Large intestine (tissue), 3 donors: ENCODE results near the gene ABCF3. TPM values are rescaled to one million over a fixed set of nuclear protein-coding genes. Genes with fewer than 3 reads are reported as not detected.
A peak's percentile ranks its signal among the peaks of the same experiment; 100 is the strongest.

Experiments
- DNase-seq, 2 donors: peaks; one replicate each; pipeline versions ENCODE4 v3.0.0 to v3.0.0-alpha.2; 2013
- H3K27ac ChIP-seq: one replicate; pipeline ENCODE4 v1.5.1; 2013; ENCODE audit warnings: low read length
- H3K27me3 ChIP-seq: 2 replicates; pipeline ENCODE4 v1.6.1; 2013; ENCODE audit warnings: low read length; ENCODE audit not compliant: control insufficient read depth, insufficient read depth
- H3K36me3 ChIP-seq: 2 replicates; pipeline ENCODE4 v1.6.1; 2013; ENCODE audit warnings: low read length; ENCODE audit not compliant: control insufficient read depth, insufficient read depth
- H3K4me1 ChIP-seq: one replicate; pipeline ENCODE4 v1.6.1; 2013; ENCODE audit warnings: low read length; ENCODE audit not compliant: control insufficient read depth, insufficient read depth
- H3K4me3 ChIP-seq: one replicate; pipeline ENCODE4 v1.5.1; 2013; ENCODE audit warnings: low read length
- H3K9me3 ChIP-seq: one replicate; pipeline ENCODE4 v1.6.1; 2013; ENCODE audit warnings: mild to moderate bottlenecking, low read depth, low read length, moderate library complexity; ENCODE audit not compliant: control insufficient read depth
- WGBS: methylation state at CpG from one replicate; pipeline ENCODE4 v1.1.5; 2013; ENCODE audit warnings: low lambda C conversion rate; ENCODE audit not compliant: insufficient coverage; 5-methylcytosine and 5-hydroxymethylcytosine counted together
- polyA plus RNA-seq: library from polyadenylated mRNA; unstranded; fragments of 120-200 nt; gene quantifications from one replicate; pipeline ENCODE4 v1.2.1, GENCODE V29; 2013

The ABCF3 gene
- polyA plus RNA-seq, 1 donor, result 72.3 TPM

- Histone ChIP-seq H3K4me3 (peak overlapping the region; percentile 94), H3K36me3 (peaks cover 71% of the 10 kb centered on the region)
- WGBS, result no CpG with 5 or more reads among the region's 55 CpGs
These were observed 377 bp upstream of the ABCF3 start for GRCh38 chr3:184185461-184186183.

GRCh38 chr3:184186902-184187207 lies 856 bp downstream of the ABCF3 start:
- Histone ChIP-seq H3K4me3 (peak overlapping the region; percentile 94), H3K9me3 (no peaks in the 10 kb centered on the region), H3K4me1 (peaks cover 14% of the 10 kb centered on the region), H3K36me3 (peaks cover 69% of the 10 kb centered on the region), H3K27ac (peak overlapping the region; percentile 91), H3K27me3 (no peaks in the 10 kb centered on the region)
- no CpG with 5 or more reads among the region's 3 CpGs for WGBS
- DNase-seq, result no peak

More at GRCh38 chr3:184185461-184186183, 377 bp upstream of the ABCF3 start:
- no peaks in the 10 kb centered on the region for H3K27me3 ChIP-seq
- peaks cover 14% of the 10 kb centered on the region for H3K4me1 ChIP-seq
- H3K9me3 ChIP-seq, result no peaks in the 10 kb centered on the region
- peak overlapping the region; percentile 91 for H3K27ac ChIP-seq
- DNase-seq, result peak; percentile 100

GRCh38 chr3:184188080-184188479 lies 2.1 kb downstream of the ABCF3 start:
- H3K4me3 ChIP-seq, result no peak overlapping the region
- H3K36me3 ChIP-seq, result peaks cover 70% of the 10 kb centered on the region
- H3K27ac ChIP-seq, result no peak overlapping the region
- H3K27me3 ChIP-seq, result no peaks in the 10 kb centered on the region
- no peak for DNase-seq
- no CpG with 5 or more reads among the region's 17 CpGs for WGBS
- no peaks in the 10 kb centered on the region for H3K9me3 ChIP-seq
- peaks cover 14% of the 10 kb centered on the region for H3K4me1 ChIP-seq

DNA sequence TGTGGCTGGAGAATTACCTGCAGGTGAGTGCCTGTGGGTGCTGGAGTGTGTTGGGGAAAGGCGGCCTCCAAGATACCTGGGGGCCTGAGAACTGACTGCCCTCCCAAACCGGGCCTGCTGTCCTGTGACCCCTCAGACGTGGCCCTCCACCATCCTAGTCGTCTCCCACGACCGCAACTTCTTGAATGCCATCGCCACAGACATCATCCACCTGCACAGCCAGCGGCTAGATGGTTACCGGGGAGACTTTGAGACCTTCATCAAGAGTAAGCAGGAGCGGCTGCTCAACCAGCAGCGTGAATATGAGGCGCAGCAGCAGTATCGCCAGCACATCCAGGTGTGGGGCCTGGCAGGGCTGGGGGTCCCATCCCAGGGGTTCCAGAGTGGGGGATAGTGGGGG lies 3.4 kb downstream of the ABCF3 start:
- Histone ChIP-seq H3K36me3 (peaks cover 70% of the 10 kb centered on the region), H3K27me3 (no peaks in the 10 kb centered on the region)
- WGBS, result no CpG with 5 or more reads among the region's 13 CpGs

GRCh38 chr3:184192889-184193288 lies 6.9 kb downstream of the ABCF3 start:
- no peak overlapping the region for H3K4me3 ChIP-seq
- H3K27me3 ChIP-seq, result no peaks in the 10 kb centered on the region
- H3K9me3 ChIP-seq, result no peaks in the 10 kb centered on the region
- peaks cover 73% of the 10 kb centered on the region for H3K36me3 ChIP-seq
- H3K4me1 ChIP-seq, result peaks cover 2% of the 10 kb centered on the region
- no peak overlapping the region for H3K27ac ChIP-seq
- WGBS, result no CpG with 5 or more reads among the region's 10 CpGs
- no peak for DNase-seq

More for the DNA sequence above, 3.4 kb downstream of the ABCF3 start:
- Histone ChIP-seq H3K4me1 (peaks cover 14% of the 10 kb centered on the region), H3K4me3 (no peak overlapping the region), H3K27ac (no peak overlapping the region), H3K9me3 (no peaks in the 10 kb centered on the region)
- no peak for DNase-seq

- Histone ChIP-seq H3K27ac (no peak overlapping the region), H3K4me3 (no peak overlapping the region), H3K36me3 (peaks cover 62% of the 10 kb centered on the region), H3K4me1 (no peaks in the 10 kb centered on the region), H3K9me3 (no peaks in the 10 kb centered on the region), H3K27me3 (no peaks in the 10 kb centered on the region)
- WGBS, result no CpG with 5 or more reads among the region's 9 CpGs
- no peak for DNase-seq
These were observed 8.1 kb downstream of the ABCF3 start for GRCh38 chr3:184193991-184194539.

GRCh38 chr3:184196536-184196935 lies 10.5 kb downstream of the ABCF3 start:
- H3K4me1 ChIP-seq, result no peaks in the 10 kb centered on the region
- no peak for DNase-seq
- no peaks in the 10 kb centered on the region for H3K9me3 ChIP-seq
- H3K36me3 ChIP-seq, result peaks cover 38% of the 10 kb centered on the region
- no peak overlapping the region for H3K27ac ChIP-seq
- WGBS, result no CpG with 5 or more reads among the region's 6 CpGs
- H3K27me3 ChIP-seq, result no peaks in the 10 kb centered on the region
- no peak overlapping the region for H3K4me3 ChIP-seq

- Histone ChIP-seq H3K4me1 (no peaks in the 10 kb centered on the region), H3K36me3 (peaks cover 20% of the 10 kb centered on the region), H3K27ac (no peak overlapping the region), H3K9me3 (no peaks in the 10 kb centered on the region), H3K27me3 (no peaks in the 10 kb centered on the region), H3K4me3 (no peak overlapping the region)
- WGBS, result no CpG with 5 or more reads among the region's 9 CpGs
- DNase-seq, result no peak
These were observed 12.5 kb downstream of the ABCF3 start for GRCh38 chr3:184198509-184198908.

DNA sequence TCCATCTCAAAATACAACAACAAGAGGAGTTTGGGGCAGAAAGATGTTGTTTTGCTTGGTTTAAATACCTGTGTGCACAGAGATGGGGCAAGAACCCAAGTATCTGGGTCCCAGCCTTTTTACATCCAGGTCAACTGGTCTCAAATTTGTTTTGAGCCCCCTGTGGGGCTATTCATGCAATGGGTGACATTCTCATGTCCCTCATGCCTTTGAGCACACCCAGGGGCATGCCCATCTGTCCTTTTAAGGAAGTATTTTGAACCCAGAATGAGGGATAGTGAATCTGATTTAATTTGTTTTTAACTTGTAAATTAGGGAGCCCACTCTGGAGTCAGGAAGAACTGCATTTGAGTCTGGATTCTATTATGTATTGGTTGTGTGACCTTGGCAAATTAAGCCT lies 14.8 kb downstream of the ABCF3 start:
- DNase-seq, result no peak
- Histone ChIP-seq H3K9me3 (no peaks in the 10 kb centered on the region), H3K4me3 (no peak overlapping the region), H3K4me1 (no peaks in the 10 kb centered on the region), H3K27ac (no peak overlapping the region), H3K27me3 (peaks cover 3% of the 10 kb centered on the region), H3K36me3 (peaks cover under 1% of the 10 kb centered on the region)

- no peak overlapping the region for H3K4me3 ChIP-seq
- 79% methylated on average over 2 of the region's 8 CpGs for WGBS
- H3K4me1 ChIP-seq, result no peaks in the 10 kb centered on the region
- H3K9me3 ChIP-seq, result no peaks in the 10 kb centered on the region
- peaks cover 14% of the 10 kb centered on the region for H3K27me3 ChIP-seq
- H3K36me3 ChIP-seq, result no peaks in the 10 kb centered on the region
- DNase-seq, result no peak
- no peak overlapping the region for H3K27ac ChIP-seq
These were observed 17.5 kb downstream of the ABCF3 start for GRCh38 chr3:184203526-184203925.
